NCI-H345 (cell line): Measurements from ENCODE around the gene CACNA2D4.

Experiments used
- DNase-seq: peaks from one replicate; lab custom pipeline; 2025; lab: John Stamatoyannopoulos, UW

The CACNA2D4 gene

GRCh38 chr12:1870086-1870485 is 48.4 kb downstream of the CACNA2D4 start:
- no peak for DNase-seq

GRCh38 chr12:1869145-1869544 is 49.3 kb downstream of the CACNA2D4 start:
- no peak for DNase-seq

- DNase-seq = no peak
Observed at GRCh38 chr12:1865284-1865866, 53.1 kb downstream of the CACNA2D4 start.

DNA sequence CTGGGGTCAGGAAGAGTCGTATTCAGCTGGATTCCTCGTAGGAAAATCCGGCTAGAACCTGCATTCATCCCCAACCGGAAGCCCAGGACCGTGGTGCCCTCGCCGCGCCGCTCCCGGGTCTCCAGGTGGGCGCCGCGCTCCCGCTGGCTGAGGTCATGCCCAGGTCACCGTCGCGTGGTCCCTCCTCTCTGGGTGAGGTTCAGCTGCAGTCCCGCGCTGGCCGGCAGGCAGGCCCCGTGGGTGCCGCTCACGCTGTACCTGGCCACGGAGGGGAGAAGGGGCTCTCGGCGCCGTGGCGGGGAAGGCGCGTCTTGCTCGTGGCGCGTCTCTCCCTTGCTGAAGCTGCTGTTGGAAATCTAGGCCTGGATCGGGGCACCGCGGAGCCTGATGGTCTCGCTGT is 53.6 kb downstream of the CACNA2D4 start:
- DNase-seq = no peak

GRCh38 chr12:1864456-1864855 is 54.0 kb downstream of the CACNA2D4 start:
- no peak for DNase-seq

DNA sequence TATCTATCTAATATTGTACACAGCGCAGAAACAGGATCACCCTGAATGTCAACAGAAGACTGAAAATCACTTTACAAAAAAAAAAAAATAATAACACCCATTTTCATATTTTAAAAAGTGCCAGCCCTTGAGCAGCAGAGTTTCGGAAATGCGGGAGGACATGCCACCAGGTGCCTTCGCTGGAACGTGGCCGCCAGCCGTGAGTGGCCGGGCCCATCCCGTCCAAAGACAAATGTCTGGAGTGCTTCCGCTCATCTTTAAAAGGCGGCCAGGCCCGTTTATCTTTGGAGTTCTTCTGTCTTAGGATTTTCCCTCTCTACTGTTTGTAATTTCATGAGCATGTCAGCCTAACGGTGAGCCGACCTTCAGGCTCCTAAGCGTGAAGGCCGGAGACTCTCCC is 54.6 kb downstream of the CACNA2D4 start:
- DNase-seq = no peak

- DNase-seq = no peak
Observed at GRCh38 chr12:1862973-1863372, 55.5 kb downstream of the CACNA2D4 start.

GRCh38 chr12:1859643-1860042 is 58.8 kb downstream of the CACNA2D4 start:
- no peak for DNase-seq

- DNase-seq = no peak
Observed at GRCh38 chr12:1858456-1858855, 60.0 kb downstream of the CACNA2D4 start.

- DNase-seq = no peak
Observed at GRCh38 chr12:1857821-1858220, 60.6 kb downstream of the CACNA2D4 start.

DNA sequence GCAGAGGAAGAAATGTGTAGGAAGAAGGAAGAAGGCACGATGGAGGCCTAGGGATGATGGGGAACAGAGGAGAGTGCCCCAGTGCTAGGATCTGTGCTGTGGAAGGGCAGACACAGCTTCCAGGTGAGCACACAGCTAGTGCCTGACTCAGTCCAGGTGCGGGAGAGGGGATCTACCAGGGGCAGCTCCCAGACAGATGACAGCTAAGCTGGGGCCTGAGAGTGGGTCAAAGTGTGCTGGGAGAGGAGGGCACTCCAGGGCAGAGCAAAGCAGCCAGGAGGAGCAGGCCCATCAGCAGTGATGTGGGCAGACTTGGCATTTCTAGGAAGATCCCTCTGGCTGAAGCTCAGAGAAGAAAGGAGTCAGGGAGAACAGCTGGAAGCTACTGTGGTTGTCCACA is 61.4 kb downstream of the CACNA2D4 start:
- no peak for DNase-seq

DNA sequence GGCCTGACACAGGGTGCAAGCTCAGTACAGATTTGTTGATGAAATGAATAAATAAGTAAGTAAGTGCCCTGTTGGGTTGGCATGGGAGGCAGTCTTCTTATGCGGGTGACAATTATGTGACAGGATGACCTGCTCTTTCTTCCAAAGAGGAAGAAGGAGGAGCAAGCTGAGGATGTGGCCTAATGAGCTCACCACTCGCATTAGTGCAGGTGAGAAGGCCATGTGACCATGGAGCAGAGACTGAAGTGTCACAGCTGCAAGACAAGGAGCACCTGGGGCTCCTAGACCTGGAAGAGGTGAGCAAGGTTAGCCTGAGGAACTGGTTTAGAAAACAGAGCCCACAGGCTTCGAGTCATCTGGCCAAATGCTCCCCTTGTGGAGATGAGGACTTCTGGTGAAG is 63.2 kb downstream of the CACNA2D4 start:
- DNase-seq = no peak

DNA sequence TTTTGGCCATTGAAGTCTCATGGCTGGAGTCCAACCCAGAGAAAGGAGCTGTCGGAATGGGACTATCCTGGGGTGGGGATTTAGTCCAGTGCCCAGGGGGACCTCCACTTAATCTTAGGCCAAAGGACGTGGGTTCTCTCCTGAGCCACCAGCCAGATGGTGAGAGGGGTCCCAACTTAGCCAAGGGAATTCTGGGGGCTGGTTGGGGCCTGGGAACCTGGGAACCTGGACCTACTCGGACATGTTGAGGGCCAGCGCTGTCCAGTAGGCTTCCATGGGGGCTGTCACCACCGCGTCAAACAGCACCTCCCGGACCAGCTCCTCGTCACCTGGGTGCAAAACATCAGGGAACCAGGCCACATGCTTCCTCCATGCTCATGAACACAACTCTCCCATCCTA is 64.7 kb downstream of the CACNA2D4 start:
- DNase-seq = no peak

DNA sequence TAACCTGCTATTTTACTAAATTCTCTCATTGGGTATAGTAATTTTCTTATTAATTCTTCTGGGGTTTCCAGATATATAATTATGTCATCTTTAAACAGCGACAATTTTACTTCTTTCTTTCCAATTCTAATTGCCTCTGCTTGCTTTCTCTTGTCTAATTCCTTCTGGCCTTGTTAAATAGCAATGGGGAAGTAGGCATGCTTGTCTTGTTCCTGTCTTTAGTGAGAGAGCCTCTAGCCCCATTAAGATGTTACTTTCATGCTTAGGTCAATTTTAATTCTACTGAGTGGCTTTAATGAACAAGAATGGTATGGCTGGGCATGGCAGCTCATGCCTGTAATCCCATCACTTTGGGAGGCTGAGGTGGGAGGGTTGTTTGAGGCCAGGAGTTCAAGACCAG is 66.4 kb downstream of the CACNA2D4 start:
- no peak for DNase-seq

GRCh38 chr12:1851151-1851701 is 67.2 kb downstream of the CACNA2D4 start:
- DNase-seq = no peak

DNA sequence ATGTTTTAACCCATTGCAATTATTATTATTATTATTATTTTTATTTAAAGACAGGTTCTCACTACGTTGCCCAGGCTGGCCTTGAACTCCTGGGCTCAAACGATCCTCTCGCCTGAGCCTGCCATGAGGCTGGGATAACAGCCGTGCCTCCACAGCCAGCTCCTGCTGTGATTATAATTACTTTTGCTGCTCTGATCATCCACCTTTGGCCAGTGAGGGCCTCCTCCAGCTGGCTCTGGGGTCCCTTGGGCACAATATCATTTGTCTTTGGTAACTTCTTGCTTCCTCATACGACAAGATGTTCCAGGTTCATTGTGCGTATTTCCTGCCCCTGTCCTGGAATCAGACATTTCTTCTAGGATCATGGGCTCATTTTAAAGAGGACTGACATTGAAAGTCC is 69.7 kb downstream of the CACNA2D4 start:
- no peak for DNase-seq

DNA sequence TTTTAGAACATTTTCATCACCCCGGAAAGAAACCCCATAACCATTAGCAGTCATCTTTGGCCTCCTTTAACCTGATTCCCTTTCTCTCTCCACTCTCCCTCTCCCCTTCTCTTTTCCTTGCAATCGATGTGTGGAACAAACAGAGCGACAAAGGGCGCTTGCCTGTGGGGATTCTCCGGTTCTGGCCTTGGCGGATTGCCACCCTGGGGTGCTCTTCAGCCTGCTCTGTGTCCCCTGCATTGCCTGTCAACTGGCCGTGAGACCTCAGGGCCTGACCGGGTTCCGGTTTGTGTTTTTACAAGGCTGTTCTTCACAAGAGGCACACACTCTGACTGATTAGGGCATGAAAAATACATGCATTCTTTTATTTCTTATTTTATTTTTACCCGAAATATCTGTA is 70.3 kb downstream of the CACNA2D4 start:
- DNase-seq = peak; percentile 64

DNA sequence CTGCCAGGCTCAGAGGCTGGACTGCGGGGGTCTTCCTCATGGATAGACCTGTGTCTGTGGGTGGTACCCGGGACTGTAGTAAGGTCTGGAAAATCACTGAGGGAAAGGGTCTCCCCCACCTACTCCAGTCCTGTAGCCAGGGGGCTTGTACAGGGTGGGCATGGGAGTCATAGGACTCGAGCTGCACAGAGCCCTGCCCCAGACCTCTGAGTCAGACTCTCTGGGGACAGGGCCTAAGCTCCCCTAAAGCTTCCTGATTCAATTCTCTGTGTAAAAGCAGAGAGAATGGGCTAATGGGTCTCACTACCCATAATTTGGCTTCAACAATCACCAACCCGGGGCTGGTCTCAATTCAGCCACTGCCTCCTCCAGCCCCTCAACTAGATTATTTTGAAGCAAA is 71.0 kb downstream of the CACNA2D4 start:
- no peak for DNase-seq

GRCh38 chr12:1846421-1847405 is 71.7 kb downstream of the CACNA2D4 start:
- DNase-seq = no peak

GRCh38 chr12:1845886-1846285 is 72.6 kb downstream of the CACNA2D4 start:
- no peak for DNase-seq

GRCh38 chr12:1845427-1845826 is 73.0 kb downstream of the CACNA2D4 start:
- DNase-seq = no peak

DNA sequence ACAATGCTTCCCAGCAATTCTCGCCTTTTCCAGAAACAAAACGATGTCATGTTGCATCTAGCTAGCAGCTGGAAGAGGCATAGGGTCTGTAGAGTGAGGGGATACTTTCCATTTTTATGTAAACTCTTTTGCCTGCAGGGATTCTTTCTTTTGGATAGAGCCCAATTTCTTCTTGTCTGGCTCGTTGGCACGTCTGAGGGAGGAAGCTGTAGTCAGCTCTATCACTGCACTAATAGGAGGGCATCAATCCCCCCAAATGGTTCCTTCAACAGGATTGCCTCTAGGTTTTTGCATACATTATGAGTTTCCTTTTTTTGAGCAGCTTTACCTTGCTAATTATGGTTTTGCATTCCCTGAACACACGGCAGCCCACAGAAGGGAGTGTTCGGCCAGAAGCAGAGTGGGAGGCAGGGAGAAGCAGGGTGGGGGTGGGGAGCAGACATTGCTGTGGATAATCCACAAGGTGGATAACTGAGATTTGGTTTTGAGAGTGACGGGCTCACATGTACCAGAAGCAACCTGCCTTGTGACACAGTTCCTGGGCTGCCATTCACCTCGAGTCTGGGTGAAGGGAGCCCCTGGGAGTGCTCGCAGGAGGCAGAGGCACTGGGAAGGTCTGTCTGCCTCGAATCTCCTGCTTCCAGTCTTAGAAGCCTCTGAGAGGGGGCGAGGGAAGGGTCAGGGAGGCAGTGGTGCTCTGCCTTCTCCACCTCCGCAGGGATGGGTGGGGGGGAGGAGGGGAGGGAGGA is 73.6 kb downstream of the CACNA2D4 start:
- no peak for DNase-seq
